Kidney (tissue), 14 donors: ENCODE measurements around the gene LAMP5. TPM values are rescaled to one million over a fixed set of nuclear protein-coding genes. Genes with fewer than 3 reads are reported as not detected.

Source experiments
- DNase-seq, 5 donors: peaks; one replicate each; pipeline ENCODE4 v3.0.0-alpha.2; 2013 to 2020
- FAIRE-seq: peaks from 2 replicates; lab custom pipeline; 2012; peaks lifted over from hg19 to GRCh38; lab: Jason Lieb, UNC
- H3K27ac ChIP-seq, 2 donors: one replicate each; pipeline ENCODE4 v1.7.0; 2013; ENCODE audit warnings: low read depth in 2 of 2, low read length in 2 of 2, inconsistent platforms in 1 of 2
- H3K27me3 ChIP-seq: one replicate; pipeline ENCODE4 v1.7.1; 2013; ENCODE audit warnings: low read length, inconsistent platforms; ENCODE audit not compliant: control insufficient read depth, insufficient read depth
- H3K36me3 ChIP-seq, 3 donors: one replicate each; pipeline versions ENCODE4 v1.7.0 to v1.7.1; 2013; ENCODE audit warnings: low read length in 3 of 3, control low read depth in 1 of 3, inconsistent platforms in 1 of 3; ENCODE audit not compliant: insufficient read depth in 3 of 3, control insufficient read depth in 2 of 3
- H3K4me1 ChIP-seq, 3 donors: one replicate each; pipeline versions ENCODE4 v1.7.0 to v1.7.1; 2013; ENCODE audit warnings: low read length in 3 of 3, inconsistent platforms in 1 of 3, low read depth in 1 of 3; ENCODE audit not compliant: control insufficient read depth in 2 of 3, insufficient read depth in 2 of 3
- H3K4me3 ChIP-seq, 3 donors: one replicate each; pipeline versions ENCODE4 v1.7.0 to v1.8.1; 2013; ENCODE audit warnings: low read length in 3 of 3, control low read depth in 1 of 3, inconsistent platforms in 1 of 3
- H3K9ac ChIP-seq, 3 donors: one replicate each; pipeline versions ENCODE4 v1.7.0 to v1.7.1; 2013; ENCODE audit warnings: low read length in 3 of 3, control low read depth in 1 of 3, inconsistent platforms in 1 of 3
- H3K9me3 ChIP-seq, 3 donors: one replicate each; pipeline versions ENCODE4 v1.7.0 to v1.7.1; 2013; ENCODE audit warnings: low read length in 3 of 3, control low read depth in 1 of 3, inconsistent platforms in 1 of 3; ENCODE audit not compliant: control insufficient read depth in 2 of 3, insufficient read depth in 1 of 3
- intact Hi-C: fragments of 100-400 bp; cut with DNase I; formaldehyde crosslinking; loops from one replicate; pipeline ENCODE4 v1.11.1; 2022
- polyA plus RNA-seq: library from polyadenylated mRNA; stranded (reverse); fragments of 350-450 nt; fragmentation: Illumina TruSeq; extraction: RNeasy Lipid Tissue Mini Kit (QIAGEN cat#74804); gene quantifications from one replicate; pipeline ENCODE4 v1.2.3, GENCODE V29; 2014; ENCODE audit warnings: low read depth, low replicate concordance; ENCODE audit not compliant: insufficient read depth
- total RNA-seq: library from RNA; stranded (reverse); fragmentation: NEBNext Ultra II Directional; extraction: Animal tissue kit (Norgen Biotek cat#: 25700); gene quantifications from one replicate; pipeline ENCODE4 v1.2.1, GENCODE V29; 2021
- TF ChIP-seq, protein P1 (sequence below): IDR thresholded peaks from 3 replicates; pipeline ENCODE4 v1.5.1; 2012; ENCODE audit warnings: mild to moderate bottlenecking, moderate library complexity, borderline replicate concordance; ENCODE audit not compliant: insufficient read depth; ENCODE audit errors: extremely low read depth
- donor health status: control.
- donor health status: control.
- donor health status: control.
- donor health status: control.
- donor health status: control.
- donor health status: DM: yes; HTN: yes; CAD: no.
- donor health status: Normal renal cell carcinoma (clear cell type).

Gene LAMP5
- total and polyA plus RNA-seq, 2 donors from 2014 or later = 0.82 to 3.2 TPM

DNA sequence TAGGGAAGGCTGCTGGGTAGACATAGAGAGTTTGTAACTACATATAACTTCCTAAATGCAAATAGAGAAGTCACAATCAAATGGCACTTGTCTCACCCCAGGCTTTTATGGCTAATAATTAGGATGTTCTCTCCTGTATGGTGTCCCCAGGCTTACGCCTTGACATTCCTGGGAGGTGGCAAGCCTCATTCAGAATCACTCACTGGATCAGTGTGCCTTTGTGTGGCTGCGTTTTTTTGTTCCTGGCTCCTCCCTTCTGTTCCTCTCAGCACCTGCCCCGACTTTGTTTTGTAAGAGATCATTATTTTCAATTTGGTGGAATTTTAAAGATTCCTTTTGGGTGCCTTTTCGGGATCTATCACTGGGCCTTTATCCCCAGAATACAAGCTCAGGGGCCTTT lies 5.7 kb downstream of the LAMP5 start:
- TF ChIP-seq, protein P1, sequence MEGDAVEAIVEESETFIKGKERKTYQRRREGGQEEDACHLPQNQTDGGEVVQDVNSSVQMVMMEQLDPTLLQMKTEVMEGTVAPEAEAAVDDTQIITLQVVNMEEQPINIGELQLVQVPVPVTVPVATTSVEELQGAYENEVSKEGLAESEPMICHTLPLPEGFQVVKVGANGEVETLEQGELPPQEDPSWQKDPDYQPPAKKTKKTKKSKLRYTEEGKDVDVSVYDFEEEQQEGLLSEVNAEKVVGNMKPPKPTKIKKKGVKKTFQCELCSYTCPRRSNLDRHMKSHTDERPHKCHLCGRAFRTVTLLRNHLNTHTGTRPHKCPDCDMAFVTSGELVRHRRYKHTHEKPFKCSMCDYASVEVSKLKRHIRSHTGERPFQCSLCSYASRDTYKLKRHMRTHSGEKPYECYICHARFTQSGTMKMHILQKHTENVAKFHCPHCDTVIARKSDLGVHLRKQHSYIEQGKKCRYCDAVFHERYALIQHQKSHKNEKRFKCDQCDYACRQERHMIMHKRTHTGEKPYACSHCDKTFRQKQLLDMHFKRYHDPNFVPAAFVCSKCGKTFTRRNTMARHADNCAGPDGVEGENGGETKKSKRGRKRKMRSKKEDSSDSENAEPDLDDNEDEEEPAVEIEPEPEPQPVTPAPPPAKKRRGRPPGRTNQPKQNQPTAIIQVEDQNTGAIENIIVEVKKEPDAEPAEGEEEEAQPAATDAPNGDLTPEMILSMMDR = no peak
- Histone ChIP-seq H3K4me1 (peaks cover 0 to 6% (median 0%) of the 10 kb centered on the region in 3 donors), H3K9me3 (no peaks in the 10 kb centered on the region), H3K27me3 (peaks cover 6% of the 10 kb centered on the region), H3K27ac (no peak overlapping the region), H3K36me3 (no peaks in the 10 kb centered on the region), H3K4me3 (no peak overlapping the region), H3K9ac (no peak overlapping the region)
- intact Hi-C loops = no loop called here
- no peak for FAIRE-seq
- DNase-seq = no peak

DNA sequence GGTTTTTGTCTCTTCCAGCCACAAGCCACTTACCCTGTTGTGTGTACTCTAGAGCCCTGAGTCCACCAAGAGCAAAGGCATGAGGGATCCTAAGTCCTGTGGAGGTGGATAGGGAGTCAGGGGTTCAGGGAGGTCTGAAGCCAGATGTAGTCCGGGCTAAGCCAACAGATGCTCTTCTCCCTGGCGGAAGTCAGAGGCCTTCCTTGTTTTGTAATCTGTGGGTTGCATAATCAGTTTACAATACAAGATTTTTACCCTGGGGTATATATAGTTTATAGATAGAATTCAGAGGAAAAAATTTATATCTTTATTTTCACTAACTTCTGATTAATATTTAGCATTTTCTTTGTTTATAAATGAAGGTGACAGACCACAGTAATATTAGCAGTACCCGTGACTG lies 9.2 kb downstream of the LAMP5 start:
- no peak for FAIRE-seq
- intact Hi-C loops = no loop called here

DNA sequence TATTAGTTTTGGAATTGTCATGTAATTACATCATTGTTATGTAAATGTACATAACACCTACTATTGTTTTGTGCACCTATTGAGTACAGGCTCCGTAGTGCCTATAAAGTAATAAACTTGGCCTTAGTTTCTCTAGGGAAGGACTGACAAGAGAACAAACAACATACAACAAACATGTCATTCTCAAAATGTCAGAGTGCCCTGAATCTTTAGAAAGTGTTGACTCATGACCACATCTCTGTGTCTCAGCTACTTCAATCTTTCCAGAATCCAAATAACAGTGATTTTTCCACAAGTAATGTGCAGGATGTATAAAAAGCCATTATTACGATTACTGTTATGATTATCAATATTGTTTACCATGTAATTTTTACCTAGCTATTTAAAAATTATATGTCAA lies 17.2 kb downstream of the LAMP5 start:
- no peaks in the 10 kb centered on the region for H3K4me1 ChIP-seq
- FAIRE-seq (no peak), DNase-seq (no peak)
- no peak overlapping the region for H3K27ac ChIP-seq
- no peaks in the 10 kb centered on the region for H3K9me3 ChIP-seq
- no peak overlapping the region for H3K9ac ChIP-seq
- intact Hi-C loops = no loop called here
- H3K4me3 ChIP-seq = no peak overlapping the region
- TF ChIP-seq, protein P1 = no peak
- H3K27me3 ChIP-seq = no peaks in the 10 kb centered on the region
- no peaks in the 10 kb centered on the region for H3K36me3 ChIP-seq

More for the DNA sequence above, 9.2 kb downstream of the LAMP5 start:
- Histone ChIP-seq H3K27ac (no peak overlapping the region), H3K9ac (no peak overlapping the region), H3K27me3 (no peaks in the 10 kb centered on the region), H3K36me3 (no peaks in the 10 kb centered on the region), H3K4me3 (no peak overlapping the region), H3K4me1 (no peaks in the 10 kb centered on the region), H3K9me3 (no peaks in the 10 kb centered on the region)
- DNase-seq = no peak
- TF ChIP-seq, protein P1 = no peak
